ENCODE data around the gene ARL5B. TPM values are rescaled to one million over a fixed set of nuclear protein-coding genes. Genes with fewer than 3 reads are reported as not detected.

The ARL5B gene
- total and polyA plus RNA-seq, 2 of the 8 experiments (the other 6 are each of a cell fraction or from before 2014, with no cell fraction given), result 8.4 to 52.1 TPM

GRCh38 chr10:18659125-18659818 is at the start of gene ARL5B (continued):
- no peak for TF ChIP-seq NANOG (IDR thresholded peaks at IDR 0.05; ENCODE audit: insufficient read depth, low read depth, low read length, poor library complexity, severe bottlenecking)
- no peak for TF ChIP-seq ZNF274 (IDR thresholded peaks at IDR 0.05; ENCODE audit: borderline replicate concordance, extremely low read depth, low read length)
- no peak for TF ChIP-seq CEBPB (IDR thresholded peaks at IDR 0.05; ENCODE audit: low read depth, low read length)
- TF ChIP-seq RBBP5 (IDR thresholded peaks at IDR 0.05; ENCODE audit: borderline replicate concordance, low read depth, low read length), result no peak; the same call in 1 of the 2 replicates
- no peak for TF ChIP-seq CTBP2 (IDR thresholded peaks at IDR 0.05; ENCODE audit: borderline replicate concordance, insufficient read depth, insufficient read length, low read length)
- no peak for TF ChIP-seq HDAC6 (IDR thresholded peaks at IDR 0.05; ENCODE audit: low read depth, low read length)
- TF ChIP-seq USF2 (IDR thresholded peaks at IDR 0.05; ENCODE audit: low read length), result no peak
- no peak for TF ChIP-seq RFX5 (IDR thresholded peaks at IDR 0.05; ENCODE audit: borderline replicate concordance, low read depth, low read length)
- no peak for TF ChIP-seq SP4 (IDR thresholded peaks at IDR 0.05; ENCODE audit: low read length)
- TF ChIP-seq SAP30 (IDR thresholded peaks at IDR 0.05; ENCODE audit: insufficient read depth, insufficient replicate concordance, low read length), result no peak
- peak; percentile 87 to 98 for TF ChIP-seq POLR2A (IDR thresholded peaks at IDR 0.05; ENCODE audit: control extremely low read depth in 1 of 2, low read depth in 2 of 2, low read length in 2 of 2)
- TF ChIP-seq CHD1 (IDR thresholded peaks at IDR 0.05; ENCODE audit: low read depth, low read length), result no peak
- TF ChIP-seq MAX (IDR thresholded peaks at IDR 0.05), result peak; percentile 77
- no peak for TF ChIP-seq YY1 (IDR thresholded peaks at IDR 0.05; ENCODE audit: low read depth, low read length)
- TF ChIP-seq RAD21 (IDR thresholded peaks at IDR 0.05 in 1 of 2, conservative IDR thresholded peaks at IDR 0.05 in 1 of 2; ENCODE audit: low read depth in 2 of 2, low read length in 2 of 2), result no peak

Measured in H1 (cell line).